Stimulated activated CD4-positive, alpha-beta T cell treated with anti-CD3 and anti-CD28 coated beads, Interleukin-15, amount 100 ng/mL, for 1 hour (primary cell): ENCODE measurements around the gene C12orf57.
A peak's percentile ranks its signal among the peaks of the same experiment; 100 is the strongest.
"Not testable (repeated sequence)": the region's sequence is repeated elsewhere in the genome, so short reads cannot be mapped to it uniquely, and the experiment has no call there.

Source experiments
- DNase-seq, 2 donors: peaks; one replicate each; pipeline ENCODE4 v3.0.0-alpha.2; 2020; ENCODE audit warnings: low read depth in 1 of 2, low spot score in 1 of 2

C12orf57 gene, protein sequence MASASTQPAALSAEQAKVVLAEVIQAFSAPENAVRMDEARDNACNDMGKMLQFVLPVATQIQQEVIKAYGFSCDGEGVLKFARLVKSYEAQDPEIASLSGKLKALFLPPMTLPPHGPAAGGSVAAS

DNA sequence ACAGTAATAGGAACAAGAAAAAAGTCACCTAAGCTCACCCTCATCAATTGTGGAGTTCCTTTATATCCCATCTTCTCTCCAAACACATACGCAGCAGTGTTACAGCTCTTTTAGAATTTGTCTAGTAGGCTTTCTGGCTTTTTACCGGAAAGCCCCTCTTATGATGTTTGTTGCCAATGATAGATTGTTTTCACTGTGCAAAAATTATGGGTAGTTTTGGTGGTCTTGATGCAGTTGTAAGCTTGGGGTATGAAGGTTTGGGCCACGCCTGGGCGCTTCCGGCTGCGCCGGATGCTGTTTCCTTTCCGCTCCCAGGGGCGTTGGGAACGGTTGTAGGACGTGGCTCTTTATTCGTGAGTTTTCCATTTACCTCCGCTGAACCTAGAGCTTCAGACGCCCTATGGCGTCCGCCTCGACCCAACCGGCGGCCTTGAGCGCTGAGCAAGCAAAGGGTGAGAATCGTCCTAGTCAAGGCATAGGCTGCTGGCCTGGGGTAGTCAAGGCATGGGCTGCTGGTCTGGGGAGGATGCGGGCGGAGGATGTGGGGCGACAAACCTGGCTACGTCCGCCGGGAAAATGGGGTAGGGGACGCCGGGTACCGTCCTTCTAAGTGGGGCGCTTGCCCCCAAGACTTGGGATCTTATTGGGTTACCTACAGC is at the start of gene C12orf57, which contains the start of gene RNU7-1:
Gene C12orf57, plus strand, starts transcription at position 301 of the 659 bp plus-strand sequence. Its CDS starts 100 bp downstream, at position 401.
Gene RNU7-1, plus strand, starts transcription at position 95 of the 659 bp plus-strand sequence.
- peak; percentile 53 to 59 for DNase-seq

DNA sequence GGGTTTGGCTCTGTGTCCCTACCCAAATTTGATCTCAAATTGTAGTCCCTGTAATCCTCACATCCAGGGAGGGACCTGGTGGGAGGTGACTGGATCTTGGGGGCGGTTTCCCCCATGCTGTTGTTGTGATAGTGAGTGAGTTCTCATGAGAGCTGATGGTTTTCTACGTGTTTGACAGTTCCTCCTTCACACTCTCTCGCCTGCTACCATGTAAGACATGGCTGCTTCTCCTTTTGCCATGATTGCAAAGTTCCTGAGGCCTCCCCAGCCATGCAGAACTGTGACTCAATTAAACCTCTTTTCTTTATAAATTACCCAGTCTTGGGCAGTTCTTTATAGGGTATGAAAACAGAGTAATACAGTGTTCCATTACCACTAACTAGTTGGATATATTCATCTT is 49.5 kb upstream of the C12orf57 start:
- no peak for DNase-seq

DNA sequence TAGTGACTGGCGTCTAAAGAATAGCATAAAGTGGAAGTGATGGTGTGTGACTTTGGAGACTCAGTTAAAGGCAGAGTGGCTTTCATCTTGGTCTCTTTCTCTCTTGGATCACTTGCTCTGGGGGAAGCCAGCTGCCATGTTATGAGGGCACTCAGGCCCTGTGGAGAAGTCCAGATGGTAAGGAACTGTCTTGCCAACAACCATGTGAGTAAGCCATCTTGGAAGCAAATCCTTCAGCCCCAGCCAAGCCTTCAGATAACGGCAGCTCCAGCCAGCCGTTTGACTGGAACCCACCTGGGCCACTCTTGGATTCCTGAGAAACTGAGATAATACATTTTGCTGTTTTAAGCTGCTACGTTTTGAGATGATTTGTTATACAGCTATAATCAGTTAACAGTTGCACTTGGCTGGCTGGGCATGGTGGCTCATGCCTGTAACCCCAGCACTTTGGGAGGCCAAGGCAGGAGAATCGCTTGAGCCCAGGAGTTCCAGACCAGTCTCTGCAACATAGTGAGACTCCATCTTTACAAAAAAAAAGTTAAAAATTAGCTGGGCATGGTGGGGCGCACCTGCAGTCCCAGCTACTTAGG is 46.9 kb upstream of the C12orf57 start:
- DNase-seq, result no peak

DNA sequence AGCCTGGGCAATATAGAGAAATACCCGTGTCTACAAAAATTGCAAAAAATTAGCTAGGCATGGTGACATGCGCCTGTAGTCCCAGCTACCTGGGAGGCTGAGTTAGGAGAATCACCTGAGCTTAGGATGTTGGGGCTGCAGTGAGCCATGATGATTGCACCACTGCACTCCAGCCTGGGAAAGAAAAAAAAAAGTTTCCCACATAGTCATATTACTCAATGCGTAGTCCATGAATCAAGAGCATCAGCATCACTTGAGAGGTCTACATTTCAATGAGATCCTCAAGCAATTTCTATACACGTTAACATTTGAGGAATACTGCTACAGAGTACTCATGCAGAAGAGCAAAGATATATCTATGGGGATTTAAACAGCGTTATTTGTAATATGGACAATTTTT is 44.4 kb upstream of the C12orf57 start:
- no peak for DNase-seq

DNA sequence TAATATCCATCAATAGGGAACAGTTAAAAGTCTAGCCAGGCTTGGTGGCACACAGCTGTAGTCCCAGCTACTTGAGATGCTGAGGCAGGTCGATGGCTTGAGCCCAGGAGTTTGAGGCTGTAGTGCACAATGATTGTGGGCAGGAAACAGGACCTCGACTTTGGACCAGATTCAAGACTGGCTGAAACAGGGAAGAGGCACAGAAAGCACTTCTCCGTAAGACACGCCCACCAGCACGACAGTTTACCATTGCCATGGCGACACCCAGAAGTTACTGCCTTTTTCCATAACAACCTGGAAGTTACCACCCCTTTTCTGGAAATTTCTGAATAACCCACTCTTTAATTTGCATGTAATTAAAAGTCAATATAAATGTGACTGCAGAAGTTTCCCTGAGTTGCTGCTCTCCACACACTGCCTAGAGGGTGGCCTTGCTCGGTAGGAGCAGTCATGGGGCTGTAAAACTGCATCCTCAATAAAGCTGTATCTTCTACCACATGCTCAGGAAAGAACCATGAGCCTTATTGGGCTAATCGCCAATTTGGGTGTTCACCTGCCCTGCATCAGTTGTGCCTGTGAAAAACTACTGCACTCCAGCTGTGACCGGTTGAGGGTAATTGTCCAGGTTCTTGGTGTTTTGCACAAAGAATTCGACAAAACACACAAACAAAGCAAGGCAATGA is 43.8 kb upstream of the C12orf57 start:
- DNase-seq, result no peak

DNA sequence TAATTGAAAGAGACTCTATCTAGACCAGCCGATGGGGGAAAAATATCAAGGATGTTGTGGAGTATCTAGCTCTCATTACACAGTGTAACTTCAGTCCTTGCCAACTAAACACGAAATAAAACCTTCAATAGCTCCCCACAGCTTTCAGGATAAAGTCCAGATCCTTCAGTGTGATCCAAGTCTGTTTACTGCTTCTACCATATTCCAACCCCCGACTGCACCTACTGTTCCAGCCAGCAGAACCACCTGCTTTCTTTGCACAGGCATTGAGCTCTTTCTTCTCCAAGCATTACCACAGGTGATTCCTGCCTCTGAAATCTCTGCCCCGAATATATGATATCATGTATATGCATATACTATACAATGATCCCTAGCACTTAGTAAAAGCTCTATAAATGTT is 41.4 kb upstream of the C12orf57 start:
- no peak for DNase-seq

DNA sequence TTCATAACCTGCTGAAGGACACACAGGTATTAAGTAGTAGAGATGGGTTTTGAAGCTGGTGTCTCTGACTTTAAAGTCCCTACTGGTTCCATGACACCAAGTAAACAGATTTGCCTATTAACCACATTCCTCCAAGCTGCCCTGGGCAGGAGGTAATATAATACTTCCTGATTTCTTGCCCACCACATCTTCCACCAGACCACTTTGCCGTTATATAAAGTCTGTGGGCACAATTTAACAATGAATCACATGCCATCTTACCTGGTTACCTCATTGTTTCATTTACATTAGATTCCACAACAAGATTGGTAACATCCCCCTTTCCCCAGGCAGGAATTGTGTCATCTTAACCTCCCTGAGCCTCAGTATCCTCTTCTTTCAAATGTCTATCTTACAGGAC is 40.1 kb upstream of the C12orf57 start:
- DNase-seq, result no peak

DNA sequence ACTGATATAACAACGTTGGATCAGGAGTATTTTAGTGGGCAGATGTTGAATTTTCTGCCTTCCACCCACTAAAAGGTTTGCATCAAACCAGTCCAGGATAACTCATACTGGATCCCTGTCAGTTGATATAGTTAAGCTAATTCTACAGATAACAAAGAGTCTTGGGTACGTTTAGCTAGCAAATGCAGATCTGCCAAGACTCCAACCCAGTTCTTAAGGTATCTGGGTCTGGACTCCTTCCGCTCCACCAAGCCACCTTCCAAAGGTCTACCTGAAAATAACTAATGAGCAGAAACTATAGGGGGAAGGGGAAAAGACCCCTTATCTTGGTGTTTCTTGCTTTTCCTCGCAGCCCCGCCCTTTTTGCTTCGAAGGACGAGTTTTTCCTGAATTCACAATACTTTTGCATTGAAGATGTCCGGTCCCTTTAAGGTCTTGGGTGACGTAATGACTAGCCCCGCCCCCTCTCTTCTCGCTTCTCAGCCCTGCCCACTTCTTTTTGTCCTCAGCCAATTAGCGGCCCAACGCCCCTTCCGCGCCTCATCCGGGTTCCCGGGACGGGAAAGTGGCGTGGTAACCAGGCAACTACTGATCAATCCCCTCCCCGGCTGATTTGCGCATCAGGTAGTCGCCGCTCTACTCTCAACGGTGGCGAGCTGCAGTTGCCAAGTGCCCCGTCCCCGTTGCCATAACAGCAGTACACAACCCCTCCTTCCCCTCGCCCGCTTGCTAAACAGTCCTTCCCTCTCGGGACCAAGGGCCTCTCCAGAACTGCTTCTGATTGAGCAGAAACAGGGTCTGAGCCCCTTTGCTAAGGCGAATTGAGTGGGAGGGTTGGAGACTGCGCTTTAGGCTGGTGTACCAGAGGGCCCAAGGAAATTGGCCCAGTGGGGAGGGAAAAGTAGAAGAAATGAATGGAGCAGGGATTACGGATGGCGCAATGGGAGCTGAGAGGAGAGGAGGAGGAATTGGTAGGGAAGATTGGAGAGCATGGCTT is 39.2 kb upstream of the C12orf57 start, which contains the start of gene LRRC23:
Gene LRRC23, plus strand, starts transcription at position 543 of the 997 bp plus-strand sequence. CDS start 812 bp downstream, outside the sequence.
- peak; percentile 88 to 93 for DNase-seq

DNA sequence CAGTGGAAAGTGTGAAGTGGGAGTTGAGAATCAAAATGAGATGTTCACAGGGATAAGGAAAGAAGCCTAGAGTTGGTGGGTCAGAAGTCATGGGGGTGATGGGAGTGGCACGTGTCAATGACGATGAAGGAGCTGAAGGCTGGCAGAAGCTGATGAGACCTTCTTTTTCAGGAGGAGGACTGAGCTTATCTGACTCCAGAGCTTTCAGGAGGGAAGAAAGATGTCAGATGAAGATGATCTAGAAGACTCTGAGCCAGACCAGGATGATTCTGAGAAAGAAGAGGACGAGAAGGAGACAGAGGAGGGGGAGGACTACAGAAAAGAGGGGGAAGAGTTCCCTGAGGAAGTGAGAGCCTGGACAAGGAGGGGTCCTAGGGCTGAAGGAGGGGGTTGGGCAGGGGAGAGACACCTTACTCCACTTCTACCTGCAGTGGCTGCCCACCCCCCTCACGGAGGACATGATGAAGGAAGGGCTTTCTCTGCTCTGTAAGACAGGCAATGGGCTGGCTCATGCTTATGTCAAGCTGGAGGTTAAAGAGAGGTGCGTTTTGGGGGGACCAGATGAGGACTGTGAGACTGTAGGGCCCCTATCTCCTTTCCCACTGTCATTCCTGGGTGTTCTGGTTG is 38.3 kb upstream of the C12orf57 start:
- DNase-seq, result no peak

DNA sequence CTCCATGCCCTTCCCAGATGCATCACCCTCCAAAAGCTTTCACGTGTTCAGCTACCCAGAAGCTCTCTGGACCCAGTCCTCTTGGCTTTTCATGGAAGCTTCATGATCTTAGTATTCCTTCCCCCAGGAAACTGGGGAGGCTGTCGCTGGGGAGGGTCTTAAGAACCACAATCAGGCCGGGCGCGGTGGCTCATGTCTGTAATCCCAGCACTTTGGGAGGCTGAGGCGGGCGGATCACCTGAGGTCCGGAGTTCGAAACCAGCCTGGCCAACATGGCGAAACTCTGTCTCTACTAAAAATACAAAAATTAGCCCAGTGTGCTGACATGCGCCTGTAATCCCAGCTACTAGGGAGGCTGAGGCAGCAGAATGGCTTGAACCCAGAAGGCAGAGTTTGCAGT is 35.7 kb upstream of the C12orf57 start:
- not testable (repeated sequence) for DNase-seq

DNA sequence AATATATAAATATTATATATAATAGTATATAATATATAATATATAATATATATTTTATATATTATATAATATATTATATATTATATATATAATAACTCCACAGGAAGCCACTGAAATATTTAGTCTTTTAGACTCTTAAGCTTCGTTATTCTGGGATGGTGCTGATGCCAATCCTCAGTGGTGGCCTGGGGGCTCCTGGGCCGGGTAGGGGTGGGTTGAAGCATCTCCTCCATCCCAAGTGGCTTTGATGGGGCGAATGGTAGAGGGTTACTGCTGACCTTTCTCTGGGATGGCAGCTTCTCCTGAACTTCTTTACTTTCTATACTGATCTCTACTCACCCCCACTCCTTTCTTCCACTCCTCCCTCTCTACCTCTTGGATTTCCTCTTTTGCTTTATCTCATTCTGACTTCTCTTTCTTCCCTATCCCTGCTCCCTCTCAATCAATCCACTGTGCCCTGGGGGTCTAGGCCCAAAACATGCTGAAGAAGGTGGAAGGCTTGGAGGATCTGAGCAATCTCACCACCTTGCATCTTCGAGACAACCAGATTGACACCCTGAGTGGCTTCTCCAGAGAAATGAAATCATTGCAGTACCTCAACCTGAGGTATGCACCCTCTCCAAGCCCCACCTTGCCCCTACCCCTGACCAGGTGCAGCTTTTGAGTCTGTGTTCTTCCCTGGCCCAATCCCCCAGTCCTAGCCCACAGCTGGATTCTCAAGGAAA is 34.2 kb upstream of the C12orf57 start:
- DNase-seq, result no peak

DNA sequence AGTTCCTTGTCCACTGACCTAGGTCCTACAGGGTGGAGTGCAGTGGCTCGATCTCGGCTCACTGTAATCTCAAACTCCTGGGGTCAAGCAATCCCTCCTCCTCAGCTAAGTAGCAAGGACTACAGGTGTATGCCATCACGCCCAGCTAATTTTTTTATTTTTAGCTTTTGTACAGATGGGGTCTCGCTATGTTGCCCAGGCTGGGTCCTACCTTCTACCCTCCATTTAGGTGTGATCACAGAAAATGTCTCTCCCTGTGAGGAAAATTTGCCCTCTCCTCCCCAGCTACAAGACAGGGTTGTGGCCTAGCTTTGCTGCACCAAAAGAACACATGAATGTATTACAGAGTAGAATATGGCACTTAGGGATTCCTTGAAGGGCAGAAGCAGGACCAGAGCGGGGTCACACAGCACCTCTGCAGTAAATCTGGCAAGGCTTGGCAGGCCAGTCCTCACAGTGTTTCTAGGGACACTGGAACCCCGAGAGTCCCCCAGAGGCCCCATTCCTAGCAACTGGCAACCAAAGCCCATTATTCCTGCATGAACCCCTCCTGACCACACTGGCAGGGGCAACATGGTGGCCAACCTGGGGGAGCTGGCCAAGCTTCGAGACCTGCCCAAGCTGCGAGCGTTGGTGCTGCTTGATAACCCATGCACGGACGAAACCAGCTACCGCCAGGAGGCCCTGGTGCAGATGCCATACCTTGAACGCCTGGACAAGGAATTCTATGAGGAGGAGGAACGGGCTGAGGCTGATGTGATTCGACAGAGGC is 31.5 kb upstream of the C12orf57 start:
- DNase-seq, result no peak

DNA sequence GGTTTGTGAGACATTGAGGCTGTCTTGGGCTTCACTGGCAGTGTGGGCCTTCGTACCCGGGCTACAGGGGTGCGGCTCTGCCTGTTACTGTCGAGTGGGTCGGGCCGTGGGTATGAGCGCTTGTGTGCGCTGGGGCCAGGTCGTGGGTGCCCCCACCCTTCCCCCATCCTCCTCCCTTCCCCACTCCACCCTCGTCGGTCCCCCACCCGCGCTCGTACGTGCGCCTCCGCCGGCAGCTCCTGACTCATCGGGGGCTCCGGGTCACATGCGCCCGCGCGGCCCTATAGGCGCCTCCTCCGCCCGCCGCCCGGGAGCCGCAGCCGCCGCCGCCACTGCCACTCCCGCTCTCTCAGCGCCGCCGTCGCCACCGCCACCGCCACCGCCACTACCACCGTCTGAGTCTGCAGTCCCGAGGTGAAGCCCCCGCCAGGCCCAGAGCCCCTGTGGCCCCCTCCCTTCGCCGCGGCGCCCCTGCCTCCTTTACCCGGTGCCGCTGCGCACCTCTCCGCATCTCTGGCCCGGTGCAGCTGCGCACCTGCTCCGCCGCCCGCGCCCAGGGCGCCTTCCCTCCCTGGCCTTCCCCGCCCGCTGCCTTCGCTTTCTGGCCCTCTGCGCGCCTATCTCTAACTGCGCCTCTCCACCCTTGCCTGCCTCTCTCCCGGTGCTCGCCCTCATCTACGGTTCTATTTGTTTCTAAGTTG is 29.4 kb upstream of the C12orf57 start, which contains the start of gene ENO2:
Gene ENO2, plus strand, starts transcription at position 335 of the 701 bp plus-strand sequence. CDS start 1,253 bp downstream, outside the sequence.
- peak; percentile 71 to 75 for DNase-seq

DNA sequence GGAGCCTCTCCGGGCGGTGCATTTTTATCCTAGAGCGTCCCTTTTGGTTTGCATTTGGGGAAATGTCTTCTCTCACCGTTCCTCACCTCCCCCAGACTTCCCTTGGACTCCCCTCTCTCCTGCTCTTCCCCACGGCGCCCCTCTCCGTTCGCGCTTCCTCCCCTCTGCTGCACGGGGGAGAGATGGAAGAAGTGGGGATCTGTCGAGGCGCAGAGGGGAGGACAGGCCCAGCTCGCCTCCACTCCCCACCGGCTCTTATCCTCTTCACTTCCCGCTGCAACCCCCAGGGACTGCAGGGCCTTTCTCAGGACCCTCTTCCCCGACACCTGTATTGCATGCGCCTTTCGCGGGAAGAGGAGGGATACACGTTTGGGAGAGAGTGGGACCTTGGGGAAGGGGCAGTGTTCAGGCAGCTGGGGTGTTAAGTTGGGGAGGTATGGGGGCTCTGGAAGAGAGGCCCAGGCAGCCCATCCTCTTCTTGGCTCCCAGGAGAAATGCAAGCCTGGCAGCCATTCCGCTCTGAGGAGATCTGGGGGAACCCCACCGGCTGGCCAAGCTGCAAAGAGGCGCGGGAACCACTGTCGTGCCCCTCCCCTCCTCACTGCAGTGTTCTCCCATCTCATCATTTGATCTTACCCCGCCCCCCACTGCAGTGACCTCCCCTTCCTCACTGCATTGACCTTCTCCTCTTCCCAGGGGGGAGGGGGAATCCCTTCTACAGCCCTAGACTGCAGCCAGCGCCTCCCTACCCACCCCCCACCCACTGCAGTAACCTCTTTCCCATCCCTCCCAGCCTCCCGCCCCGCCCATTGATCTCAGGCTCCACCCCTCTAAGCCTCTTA is 28.7 kb upstream of the C12orf57 start:
- DNase-seq, result no peak

DNA sequence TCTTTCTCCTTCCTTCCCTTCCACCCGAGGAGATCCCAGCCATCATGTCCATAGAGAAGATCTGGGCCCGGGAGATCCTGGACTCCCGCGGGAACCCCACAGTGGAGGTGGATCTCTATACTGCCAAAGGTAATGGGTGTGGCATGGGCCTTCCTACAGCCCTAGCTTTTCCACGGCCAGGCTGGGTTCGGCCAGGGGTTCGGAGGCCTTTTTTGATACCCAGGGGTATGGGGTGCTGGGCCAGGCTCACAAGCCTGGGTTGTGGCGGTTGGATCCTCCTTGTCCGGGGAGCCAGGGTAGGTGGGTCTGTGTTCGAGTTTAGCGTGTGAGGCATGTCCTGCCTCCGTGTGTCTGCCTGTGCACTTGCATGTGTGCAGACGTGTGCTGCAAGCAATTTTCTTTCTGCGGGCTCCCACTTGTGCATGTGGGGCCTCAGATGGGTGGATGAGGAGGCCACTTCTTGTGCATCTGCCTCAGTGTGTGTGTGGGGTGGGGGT is 28.0 kb upstream of the C12orf57 start:
- no peak for DNase-seq

DNA sequence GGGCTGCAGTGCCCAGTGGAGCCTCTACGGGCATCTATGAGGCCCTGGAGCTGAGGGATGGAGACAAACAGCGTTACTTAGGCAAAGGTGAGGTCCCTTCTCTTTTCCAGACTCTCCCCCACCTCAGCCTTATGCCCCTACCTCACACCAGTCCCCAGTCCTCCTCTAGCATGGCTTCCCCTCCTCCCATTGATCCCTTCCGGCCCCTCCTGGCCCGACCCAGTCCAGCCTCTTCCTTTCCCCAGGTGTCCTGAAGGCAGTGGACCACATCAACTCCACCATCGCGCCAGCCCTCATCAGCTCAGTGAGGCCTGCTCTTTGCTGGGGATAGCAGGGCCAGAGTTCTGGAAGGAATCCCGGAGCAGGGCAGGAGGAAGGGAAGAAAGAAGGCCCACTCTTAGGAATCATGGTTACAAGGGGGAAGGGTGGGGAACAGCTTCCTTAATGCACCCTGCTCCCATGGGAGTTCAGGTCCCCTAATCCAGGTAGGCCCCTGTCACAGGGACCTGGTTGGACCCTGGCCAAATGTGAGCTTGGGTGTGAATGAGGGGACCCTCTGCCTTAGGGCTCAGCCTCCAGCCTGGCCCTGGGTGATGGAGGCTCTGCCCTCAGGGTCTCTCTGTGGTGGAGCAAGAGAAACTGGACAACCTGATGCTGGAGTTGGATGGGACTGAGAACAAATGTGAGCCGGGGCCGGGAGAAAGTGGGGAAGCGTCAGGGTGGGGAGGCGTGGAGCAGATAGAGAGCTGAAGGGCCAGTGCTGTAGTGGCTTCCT is 27.2 kb upstream of the C12orf57 start:
- DNase-seq, result no peak
